ENCODE results near the gene IL17RE. TPM values are rescaled to one million over a fixed set of nuclear protein-coding genes. Genes with fewer than 3 reads are reported as not detected.
"Not testable (repeated sequence)": the region's sequence is repeated elsewhere in the genome, so short reads cannot be mapped to it uniquely, and the experiment has no call there.

IL17RE gene
- total RNA-seq (1.2 and 1.5 TPM in 2 replicates), polyA plus RNA-seq (1.3 and 1.6 TPM in 2 replicates), polyA minus RNA-seq (1.2 and 2.1 TPM in 2 replicates), Bru-seq, nascent RNA (percentile 28 among the genes with signal in this experiment), BruChase-seq, experiment 1, labeled RNA remaining after a 6-hour chase (percentile 50 among the genes with signal in this experiment), BruChase-seq, experiment 2, labeled RNA remaining after a 2-hour chase (percentile 41 among the genes with signal in this experiment)
- 0.94 and 1.9 TPM in 2 replicates for polyA plus RNA-seq (2011; cell fraction: cytosol; rRNA removed)
- polyA plus RNA-seq (2011; cell fraction: nucleus; rRNA removed) = 4.1 and 4.9 TPM in 2 replicates
- 0.40 and 0.64 TPM in 2 replicates for polyA plus RNA-seq (2012)
- polyA minus RNA-seq (2011; cell fraction: cytosol; rRNA and poly(A)+ RNA removed) = 0.41 TPM
- polyA minus RNA-seq (2011; cell fraction: nucleus; rRNA and poly(A)+ RNA removed) = 1.3 and 1.4 TPM in 2 replicates
- long read RNA-seq = 0 reads

- H3K36me3 ChIP-seq (ENCODE audit: control insufficient read depth in 2 of 2, extremely low read depth in 1 of 2, insufficient read depth in 2 of 2, low read length in 2 of 2) = no peaks in the 10 kb centered on the region
- intact Hi-C loops (cut with micrococcal nuclease) = loop anchor here (1.0 kb wide), 2 partner anchors 12 to 14 kb away; partner anchors contain the start of gene JAGN1
- no peaks in the 10 kb centered on the region for H3K27me3 ChIP-seq (ENCODE audit: control insufficient read depth in 2 of 2, insufficient read depth in 2 of 2, low read length in 2 of 2)
- dilution Hi-C loops (cut with MboI; ENCODE audit: extremely low pct_ligation_motif_present, low sequenced_read_pairs) = no loop called here
- H3K4me2 ChIP-seq (ENCODE audit: insufficient read depth, low read length) = peak within 1 kb of the TSS; percentile 38
- ChIA-PET POLR2A (interaction anchor here (0.7 kb wide), 1 partner anchor 11 kb away, joined by 7 read pairs; no protein-coding TSS in a partner anchor), CTCF (interaction anchor here (0.6 to 1.9 kb wide), 9 partner anchors 9 to 420 kb away, joined by 3 to 7 read pairs (median 4); no protein-coding TSS in a partner anchor)
- no peaks in the 10 kb centered on the region for H4K20me1 ChIP-seq (replicated peaks; ENCODE audit: control insufficient read depth, extremely low read depth, insufficient read depth, low read length)
- no peaks in the 10 kb centered on the region for H3K9me3 ChIP-seq (replicated peaks; ENCODE audit: control insufficient read depth, insufficient read depth, low read length)
- peaks cover 35% of the 10 kb centered on the region for H3K4me1 ChIP-seq (ENCODE audit: control insufficient read depth, extremely low read depth, insufficient read depth, low read length)
- no peak for TF ChIP-seq MYC (IDR thresholded peaks at IDR 0.05; ENCODE audit: low read depth, low read length)
- no peak for TF ChIP-seq GATA2 (IDR thresholded peaks at IDR 0.05; ENCODE audit: insufficient read depth, insufficient read length, low read depth, low read length)
- TF ChIP-seq JUN (IDR thresholded peaks at IDR 0.05; ENCODE audit: borderline replicate concordance, insufficient read depth, insufficient read length, low read depth) = no peak
- TF ChIP-seq POLR2A (IDR thresholded peaks at IDR 0.05; ENCODE audit: low read depth, low read length) = no peak
- TF ChIP-seq EZH2 (IDR thresholded peaks at IDR 0.05; ENCODE audit: borderline replicate concordance, low read depth, low read length, severe bottlenecking) = no peak
- TF ChIP-seq, protein P1, sequence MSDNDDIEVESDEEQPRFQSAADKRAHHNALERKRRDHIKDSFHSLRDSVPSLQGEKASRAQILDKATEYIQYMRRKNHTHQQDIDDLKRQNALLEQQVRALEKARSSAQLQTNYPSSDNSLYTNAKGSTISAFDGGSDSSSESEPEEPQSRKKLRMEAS (IDR thresholded peaks at IDR 0.05; ENCODE audit: insufficient read depth, insufficient read length) = no peak
- TF ChIP-seq, protein P2, sequence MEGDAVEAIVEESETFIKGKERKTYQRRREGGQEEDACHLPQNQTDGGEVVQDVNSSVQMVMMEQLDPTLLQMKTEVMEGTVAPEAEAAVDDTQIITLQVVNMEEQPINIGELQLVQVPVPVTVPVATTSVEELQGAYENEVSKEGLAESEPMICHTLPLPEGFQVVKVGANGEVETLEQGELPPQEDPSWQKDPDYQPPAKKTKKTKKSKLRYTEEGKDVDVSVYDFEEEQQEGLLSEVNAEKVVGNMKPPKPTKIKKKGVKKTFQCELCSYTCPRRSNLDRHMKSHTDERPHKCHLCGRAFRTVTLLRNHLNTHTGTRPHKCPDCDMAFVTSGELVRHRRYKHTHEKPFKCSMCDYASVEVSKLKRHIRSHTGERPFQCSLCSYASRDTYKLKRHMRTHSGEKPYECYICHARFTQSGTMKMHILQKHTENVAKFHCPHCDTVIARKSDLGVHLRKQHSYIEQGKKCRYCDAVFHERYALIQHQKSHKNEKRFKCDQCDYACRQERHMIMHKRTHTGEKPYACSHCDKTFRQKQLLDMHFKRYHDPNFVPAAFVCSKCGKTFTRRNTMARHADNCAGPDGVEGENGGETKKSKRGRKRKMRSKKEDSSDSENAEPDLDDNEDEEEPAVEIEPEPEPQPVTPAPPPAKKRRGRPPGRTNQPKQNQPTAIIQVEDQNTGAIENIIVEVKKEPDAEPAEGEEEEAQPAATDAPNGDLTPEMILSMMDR (IDR thresholded peaks at IDR 0.05; ENCODE audit: extremely low read depth in 1 of 2, insufficient read depth in 1 of 2, low read depth in 1 of 2, low read length in 2 of 2) = no peak
- TF ChIP-seq POLR2AphosphoS5 (IDR thresholded peaks at IDR 0.05; ENCODE audit: insufficient read depth, low read depth, low read length) = no peak
- TF ChIP-seq FOS (IDR thresholded peaks at IDR 0.05; ENCODE audit: borderline replicate concordance, insufficient read depth, low read length) = no peak
- no peak for DNase-seq (ENCODE audit: low read depth, low spot score)
- no TSS peak for BruUV-seq (replicated peaks)
- no peak within 1 kb of the TSS for H3K4me3 ChIP-seq (replicated peaks in 1 of 3; ENCODE audit: insufficient read depth in 1 of 3, low read depth in 1 of 3, low read length in 3 of 3)
- peak within 1 kb of the TSS; percentile 13 for H2AFZ ChIP-seq (ENCODE audit: low read depth, low read length)
- no peak for FAIRE-seq
- peak within 1 kb of the TSS; percentile 53 for H3K27ac ChIP-seq (ENCODE audit: insufficient read depth, low read depth, low read length)
- no peaks in the 10 kb centered on the region for H3K9me1 ChIP-seq (replicated peaks; ENCODE audit: control insufficient read depth, extremely low read depth, insufficient read depth, low read length)
- peak within 1 kb of the TSS; percentile 14 for H3K9ac ChIP-seq (replicated peaks; ENCODE audit: extremely low read depth, insufficient read depth, low read length)
- no peaks in the 10 kb centered on the region for H3K79me2 ChIP-seq (ENCODE audit: control insufficient read depth, insufficient read depth, low read length)
Observed at GRCh38 chr3:9902372-9903237, at the start of gene IL17RE. Gene IL17RE (plus strand): TSS chr3:9902848. CDS start chr3:9902933, 85 bp downstream.

- dilution Hi-C loops (cut with MboI; ENCODE audit: extremely low pct_ligation_motif_present, low sequenced_read_pairs); POLR2A ChIA-PET; H3K4me3 ChIP-seq (replicated peaks in 1 of 3; ENCODE audit: insufficient read depth in 1 of 3, low read depth in 1 of 3, low read length in 3 of 3); BruUV-seq (replicated peaks); FAIRE-seq; intact Hi-C loops (cut with micrococcal nuclease); H3K4me1 ChIP-seq (ENCODE audit: control insufficient read depth, extremely low read depth, insufficient read depth, low read length); H2AFZ ChIP-seq (ENCODE audit: low read depth, low read length); H3K27me3 ChIP-seq (ENCODE audit: control insufficient read depth in 2 of 2, insufficient read depth in 2 of 2, low read length in 2 of 2); H3K27ac ChIP-seq (ENCODE audit: insufficient read depth, low read depth, low read length); H3K4me2 ChIP-seq (ENCODE audit: insufficient read depth, low read length); H3K9ac ChIP-seq (replicated peaks; ENCODE audit: extremely low read depth, insufficient read depth, low read length); DNase-seq (ENCODE audit: low read depth, low spot score); H4K20me1 ChIP-seq (replicated peaks; ENCODE audit: control insufficient read depth, extremely low read depth, insufficient read depth, low read length); H3K79me2 ChIP-seq (ENCODE audit: control insufficient read depth, insufficient read depth, low read length); H3K9me3 ChIP-seq (replicated peaks; ENCODE audit: control insufficient read depth, insufficient read depth, low read length); H3K9me1 ChIP-seq (replicated peaks; ENCODE audit: control insufficient read depth, extremely low read depth, insufficient read depth, low read length); H3K36me3 ChIP-seq (ENCODE audit: control insufficient read depth in 2 of 2, extremely low read depth in 1 of 2, insufficient read depth in 2 of 2, low read length in 2 of 2): not testable (repeated sequence)
- CTCF ChIA-PET = interaction anchor here (1.2 kb wide), 1 partner anchor 78 kb away, joined by 4 read pairs; no protein-coding TSS in a partner anchor
Observed at GRCh38 chr3:9854291-9854940, 48.2 kb upstream of the IL17RE start.
